Suprapubic skin (tissue), 4 donors: Measurements from ENCODE around the gene LMTK2. TPM values are rescaled to one million over a fixed set of nuclear protein-coding genes. Genes with fewer than 3 reads are reported as not detected.
A peak's percentile ranks its signal among the peaks of the same experiment; 100 is the strongest.

Source experiments
- DNase-seq, 2 donors: peaks; one replicate each; pipeline ENCODE4 v3.0.0-alpha.2; 2019; ENCODE audit warnings: low spot score in 2 of 2
- H3K27ac ChIP-seq: fragments of 200-600 bp; sonication (generic); one replicate; pipeline ENCODE4 v1.5.1; 2019
- H3K27me3 ChIP-seq: fragments of 200-600 bp; sonication (generic); one replicate; pipeline ENCODE4 v1.5.1; 2019
- H3K36me3 ChIP-seq: fragments of 200-600 bp; sonication (generic); one replicate; pipeline ENCODE4 v1.5.1; 2019
- H3K4me1 ChIP-seq: fragments of 200-600 bp; sonication (generic); one replicate; pipeline ENCODE4 v1.5.1; 2019
- H3K4me3 ChIP-seq: fragments of 200-600 bp; sonication (generic); one replicate; pipeline ENCODE4 v1.5.1; 2019; ENCODE audit warnings: mild to moderate bottlenecking
- H3K9me3 ChIP-seq: fragments of 200-600 bp; sonication (generic); one replicate; pipeline ENCODE4 v1.5.1; 2019
- EP300 ChIP-seq: sonication (generic); formaldehyde crosslinking; IDR thresholded peaks from one replicate; pipeline ENCODE4 v1.6.1; 2017; ENCODE audit warnings: antibody characterized with exemption
- POLR2A ChIP-seq, 2 donors: fragments of 450-650 bp; IDR thresholded peaks; one replicate each; pipeline ENCODE4 v1.6.1; 2017; ENCODE audit warnings: antibody characterized with exemption in 2 of 2, mild to moderate bottlenecking in 2 of 2, moderate library complexity in 2 of 2
- POLR2AphosphoS5 ChIP-seq, 3 donors: sonication (generic); formaldehyde crosslinking; IDR thresholded peaks; one replicate each; pipeline ENCODE4 v1.6.1; 2017; ENCODE audit warnings: antibody characterized with exemption in 3 of 3
- WGBS: methylation state at CpG from one replicate; pipeline ENCODE4 v1.1.5; 2018; 5-methylcytosine and 5-hydroxymethylcytosine counted together
- total RNA-seq, 4 donors: library from RNA; depleted of rRNA; stranded (reverse); fragments of >200 nt; gene quantifications; one replicate each; pipeline ENCODE4 v1.1.0, GENCODE V29; 2016
- TF ChIP-seq, protein P1 (sequence below), 2 donors: fragments of 200-600 bp in 1 of 2; fragments of 450-650 bp in 1 of 2; sonication (generic) in 1 of 2; IDR thresholded peaks; one replicate each; pipeline ENCODE4 v1.5.1; 2016 to 2019; ENCODE audit warnings: antibody characterized with exemption in 2 of 2, mild to moderate bottlenecking in 1 of 2, moderate library complexity in 1 of 2

The LMTK2 gene
- total RNA-seq, 4 donors from 2014 or later: 34.0 to 45.1 (median 39.8) TPM

DNA sequence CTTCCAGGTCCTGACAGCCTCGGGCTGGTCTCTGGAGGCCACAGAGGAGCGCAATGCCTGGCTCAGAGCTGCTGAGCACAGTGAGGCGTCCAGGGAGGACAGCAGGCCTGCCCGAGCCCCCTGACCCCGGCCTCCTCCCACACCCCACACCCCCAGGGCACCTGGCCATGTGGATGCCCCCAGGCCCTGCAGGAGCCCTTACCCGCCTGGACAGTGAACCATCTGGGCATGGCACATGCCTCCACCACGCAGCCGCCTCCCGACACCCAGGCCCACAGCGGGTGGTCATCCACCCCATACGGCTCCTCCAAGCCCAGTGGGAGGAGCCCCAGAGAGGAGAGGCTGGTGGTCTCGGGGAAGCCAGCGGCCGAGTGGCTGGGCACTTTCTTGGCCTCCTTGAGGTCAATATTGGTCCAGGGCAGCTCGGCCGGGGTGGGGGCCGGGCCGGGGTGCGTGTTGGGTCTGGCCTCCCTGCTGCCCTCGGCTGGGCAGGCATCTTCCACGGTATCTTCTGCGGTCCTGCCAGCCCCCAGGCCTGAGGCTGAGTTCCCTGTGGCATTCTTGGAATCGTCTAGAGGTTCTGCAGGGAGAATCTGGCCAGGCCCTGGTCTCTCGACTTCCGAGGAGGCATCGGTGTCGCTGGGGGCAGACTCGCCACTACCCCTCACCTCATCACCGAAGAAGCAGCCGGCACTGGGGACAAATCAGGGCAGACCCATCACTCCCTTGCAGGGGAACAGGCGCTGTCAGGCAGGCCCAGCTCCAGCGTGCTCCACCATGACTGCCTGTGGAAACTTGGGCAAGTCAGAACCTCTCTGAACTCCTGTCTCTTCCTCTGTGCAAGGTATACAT lies 126.8 kb downstream of the LMTK2 start:
- TF ChIP-seq POLR2AphosphoS5 (IDR thresholded peaks at IDR 0.05) (no peak), EP300 (no peak), POLR2A (IDR thresholded peaks at IDR 0.05) (no peak)
- TF ChIP-seq, protein P1, sequence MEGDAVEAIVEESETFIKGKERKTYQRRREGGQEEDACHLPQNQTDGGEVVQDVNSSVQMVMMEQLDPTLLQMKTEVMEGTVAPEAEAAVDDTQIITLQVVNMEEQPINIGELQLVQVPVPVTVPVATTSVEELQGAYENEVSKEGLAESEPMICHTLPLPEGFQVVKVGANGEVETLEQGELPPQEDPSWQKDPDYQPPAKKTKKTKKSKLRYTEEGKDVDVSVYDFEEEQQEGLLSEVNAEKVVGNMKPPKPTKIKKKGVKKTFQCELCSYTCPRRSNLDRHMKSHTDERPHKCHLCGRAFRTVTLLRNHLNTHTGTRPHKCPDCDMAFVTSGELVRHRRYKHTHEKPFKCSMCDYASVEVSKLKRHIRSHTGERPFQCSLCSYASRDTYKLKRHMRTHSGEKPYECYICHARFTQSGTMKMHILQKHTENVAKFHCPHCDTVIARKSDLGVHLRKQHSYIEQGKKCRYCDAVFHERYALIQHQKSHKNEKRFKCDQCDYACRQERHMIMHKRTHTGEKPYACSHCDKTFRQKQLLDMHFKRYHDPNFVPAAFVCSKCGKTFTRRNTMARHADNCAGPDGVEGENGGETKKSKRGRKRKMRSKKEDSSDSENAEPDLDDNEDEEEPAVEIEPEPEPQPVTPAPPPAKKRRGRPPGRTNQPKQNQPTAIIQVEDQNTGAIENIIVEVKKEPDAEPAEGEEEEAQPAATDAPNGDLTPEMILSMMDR (IDR thresholded peaks at IDR 0.05): no peak
- no peak for DNase-seq
- Histone ChIP-seq H3K9me3 (no peaks in the 10 kb centered on the region), H3K36me3 (peaks cover 61% of the 10 kb centered on the region), H3K27me3 (no peaks in the 10 kb centered on the region), H3K27ac (no peak overlapping the region), H3K4me3 (no peak overlapping the region), H3K4me1 (no peaks in the 10 kb centered on the region)
- WGBS: 82% methylated on average over 12 of the region's 32 CpGs

DNA sequence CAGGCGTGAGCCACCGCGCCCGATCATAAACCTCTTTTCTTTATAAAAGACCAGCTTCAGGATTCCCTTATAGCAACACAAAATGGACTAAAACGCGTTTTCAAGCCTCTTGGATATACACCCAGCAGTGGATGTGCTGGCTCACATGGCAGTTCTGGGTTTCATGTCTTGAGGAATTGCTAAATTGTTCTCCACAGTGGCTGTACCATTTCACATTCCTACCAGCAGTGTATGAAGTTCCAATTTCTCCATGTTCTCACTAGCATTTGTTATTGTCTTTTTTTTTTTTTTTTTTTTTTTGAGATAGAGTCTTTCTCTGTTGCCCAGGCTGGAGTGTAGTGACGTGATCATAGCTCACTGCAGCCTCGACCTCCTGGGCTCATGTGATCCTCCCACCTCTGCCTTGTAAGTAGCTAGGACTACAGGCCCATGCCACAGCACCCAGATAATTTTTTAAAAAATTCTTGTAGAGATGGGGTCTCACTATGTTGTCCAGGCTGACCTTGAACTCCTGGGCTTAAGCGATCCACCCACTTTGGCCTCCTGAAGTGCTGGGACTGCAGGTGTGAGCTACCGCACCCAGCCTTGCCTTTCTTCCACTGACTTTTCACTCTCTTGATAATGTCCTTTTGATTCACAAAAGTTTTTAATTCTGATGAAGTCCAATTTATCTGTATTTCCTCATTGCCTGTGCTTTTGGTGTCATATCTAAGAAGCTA lies 127.9 kb downstream of the LMTK2 start:
- no peaks in the 10 kb centered on the region for H3K4me1 ChIP-seq

DNA sequence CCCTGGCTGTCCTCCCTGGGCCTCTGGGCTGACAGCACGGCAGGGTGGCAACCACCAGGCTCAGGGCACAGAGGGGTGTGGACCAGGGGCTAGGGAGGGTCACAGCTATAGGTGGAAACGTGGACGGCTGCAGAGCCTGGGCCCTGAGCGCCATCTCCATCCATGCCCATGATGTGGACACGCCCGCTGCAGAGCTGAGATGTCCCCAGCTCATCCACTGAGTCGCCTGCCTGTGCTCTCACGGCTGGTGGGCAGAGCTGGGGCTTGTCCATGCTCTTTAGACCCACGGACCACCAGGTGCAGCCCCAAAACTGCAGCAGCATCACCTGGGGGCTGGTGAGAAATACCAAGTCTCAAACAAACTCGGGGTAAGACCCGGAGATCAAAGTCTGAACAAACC lies 129.2 kb downstream of the LMTK2 start:
- H3K27ac ChIP-seq: no peak overlapping the region

More for the DNA sequence above, 127.9 kb downstream of the LMTK2 start:
- Histone ChIP-seq H3K36me3 (peaks cover 60% of the 10 kb centered on the region), H3K4me3 (no peak overlapping the region), H3K27ac (no peak overlapping the region), H3K9me3 (no peaks in the 10 kb centered on the region), H3K27me3 (no peaks in the 10 kb centered on the region)
- TF ChIP-seq, protein P1 (IDR thresholded peaks at IDR 0.05): no peak
- TF ChIP-seq POLR2AphosphoS5 (IDR thresholded peaks at IDR 0.05) (no peak), EP300 (no peak), POLR2A (IDR thresholded peaks at IDR 0.05) (no peak)
- 93% methylated on average over 10 of the region's 10 CpGs for WGBS
- no peak for DNase-seq

DNA sequence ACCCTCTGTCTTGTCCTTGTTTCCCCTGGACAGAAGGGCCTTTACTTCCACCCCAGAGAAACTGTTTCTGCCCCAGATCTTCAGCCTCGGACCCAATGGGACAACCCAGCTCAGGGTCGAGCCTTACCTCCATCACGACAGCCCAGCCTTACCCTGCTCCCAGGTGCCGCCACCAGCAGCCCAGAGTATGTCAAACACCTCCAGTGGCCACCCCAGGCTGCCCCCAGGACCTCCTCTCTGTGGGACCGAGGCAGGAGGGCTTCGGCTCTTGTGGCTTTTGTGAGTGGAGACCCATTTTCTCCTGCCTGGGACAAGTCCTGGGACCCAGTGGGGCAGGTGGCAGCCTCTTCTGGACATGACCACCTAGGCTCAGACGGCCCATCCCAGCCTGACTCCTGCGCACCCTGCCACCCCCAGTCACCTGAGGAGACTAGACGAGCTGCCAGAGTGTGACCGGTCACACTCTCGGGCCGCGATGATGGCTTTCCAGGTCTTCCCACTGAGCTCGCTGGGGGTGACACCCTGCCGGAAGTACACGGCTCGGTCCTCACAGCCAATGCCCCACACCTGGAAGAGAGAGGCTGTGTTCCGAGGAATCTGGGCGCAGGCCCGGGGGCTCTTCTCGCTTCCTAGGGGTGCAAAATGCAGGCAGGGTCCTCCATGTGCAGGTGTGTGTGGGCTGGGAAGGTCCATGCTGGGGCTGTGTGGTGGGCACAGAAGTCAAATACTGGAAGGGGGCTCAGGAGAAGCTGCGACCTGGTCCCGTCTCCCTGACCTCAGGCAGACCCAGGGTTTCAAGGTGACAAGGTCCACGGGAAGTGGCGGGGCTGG lies 129.9 kb downstream of the LMTK2 start:
- Histone ChIP-seq H3K36me3 (peaks cover 63% of the 10 kb centered on the region), H3K4me1 (no peaks in the 10 kb centered on the region), H3K27me3 (no peaks in the 10 kb centered on the region), H3K4me3 (no peak overlapping the region), H3K27ac (no peak overlapping the region), H3K9me3 (no peaks in the 10 kb centered on the region)
- TF ChIP-seq POLR2A (IDR thresholded peaks at IDR 0.05): no peak
- WGBS: 95% methylated on average over 23 of the region's 25 CpGs
- no peak for DNase-seq

More for the DNA sequence above, 129.2 kb downstream of the LMTK2 start:
- WGBS: 93% methylated on average over 7 of the region's 11 CpGs
- H3K27me3 ChIP-seq: no peaks in the 10 kb centered on the region
- H3K9me3 ChIP-seq: no peaks in the 10 kb centered on the region
- no peaks in the 10 kb centered on the region for H3K4me1 ChIP-seq
- peak in 1 of 2 donors; percentile 56 for DNase-seq
- H3K4me3 ChIP-seq: no peak overlapping the region
- H3K36me3 ChIP-seq: peaks cover 64% of the 10 kb centered on the region
- TF ChIP-seq EP300: no peak
- no peak for TF ChIP-seq POLR2AphosphoS5 (IDR thresholded peaks at IDR 0.05)
- no peak for TF ChIP-seq POLR2A (IDR thresholded peaks at IDR 0.05)
- TF ChIP-seq, protein P1 (IDR thresholded peaks at IDR 0.05): no peak

DNA sequence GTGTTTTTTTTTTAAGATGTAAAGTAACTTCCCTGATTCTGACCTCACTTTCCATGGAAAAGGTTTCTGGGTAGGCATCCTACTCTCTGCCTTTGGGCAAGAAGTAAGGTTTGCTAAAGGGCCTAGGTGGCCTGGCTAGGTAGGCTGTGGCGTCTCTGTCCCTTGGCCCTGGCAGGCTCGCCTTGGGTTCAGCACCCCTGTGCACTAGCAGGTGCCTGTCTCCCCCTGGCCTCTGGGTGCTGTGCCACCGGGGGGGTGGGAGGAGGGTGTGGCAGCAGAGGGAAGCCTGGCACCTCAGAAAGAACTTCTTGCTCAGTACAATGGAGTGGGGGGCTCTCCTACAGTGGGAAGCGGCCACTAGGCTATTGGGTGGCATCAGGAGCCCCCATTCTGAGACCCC lies 131.4 kb downstream of the LMTK2 start:
- Histone ChIP-seq H3K36me3 (peaks cover 59% of the 10 kb centered on the region), H3K4me3 (no peak overlapping the region), H3K27me3 (no peaks in the 10 kb centered on the region), H3K9me3 (no peaks in the 10 kb centered on the region), H3K4me1 (no peaks in the 10 kb centered on the region), H3K27ac (no peak overlapping the region)
- DNase-seq: no peak
- WGBS: 100% methylated on average over 3 of the region's 4 CpGs
- TF ChIP-seq POLR2A (IDR thresholded peaks at IDR 0.05) (no peak), EP300 (no peak), POLR2AphosphoS5 (IDR thresholded peaks at IDR 0.05) (no peak)
- TF ChIP-seq, protein P1 (IDR thresholded peaks at IDR 0.05): no peak
